T-helper 22 cell (primary cell): Measurements from ENCODE around the gene IL4I1.

Experiments
- DNase-seq: peaks from one replicate; pipeline ENCODE4 v3.0.0-alpha.2; 2020; ENCODE audit warnings: low read depth

Gene IL4I1

GRCh38 chr19:49877879-49878743 is 18.6 kb downstream of the IL4I1 start:
- DNase-seq: peak; percentile 98

GRCh38 chr19:49877020-49877878 is 19.4 kb downstream of the IL4I1 start, which contains the start of the genes AKT1S1 and TBC1D17:
Gene AKT1S1 (minus strand): TSS chr19:49877355. CDS start chr19:49873295, 4,060 bp downstream.
Gene TBC1D17 (plus strand): TSS chr19:49877702. CDS start chr19:49877724, 22 bp downstream.
- peak; percentile 99 for DNase-seq

- peak; percentile 95 for DNase-seq
Observed at GRCh38 chr19:49876422-49877019, 20.2 kb downstream of the IL4I1 start.

- peak; percentile 25 for DNase-seq
Observed at GRCh38 chr19:49875857-49876421, 20.7 kb downstream of the IL4I1 start.

- no peak for DNase-seq
Observed at GRCh38 chr19:49875177-49875576, 21.5 kb downstream of the IL4I1 start.

GRCh38 chr19:49874503-49875157 is 22.1 kb downstream of the IL4I1 start:
- no peak for DNase-seq

- DNase-seq: no peak
Observed at GRCh38 chr19:49873834-49874233, 22.9 kb downstream of the IL4I1 start.

GRCh38 chr19:49873129-49873521 is 23.6 kb downstream of the IL4I1 start:
- no peak for DNase-seq

GRCh38 chr19:49872245-49873128 is 24.2 kb downstream of the IL4I1 start:
- no peak for DNase-seq

- DNase-seq: no peak
Observed at GRCh38 chr19:49871349-49871985, 25.2 kb downstream of the IL4I1 start.

- DNase-seq: no peak
Observed at GRCh38 chr19:49870309-49870901, 26.3 kb downstream of the IL4I1 start.

- DNase-seq: peak; percentile 87
Observed at GRCh38 chr19:49869484-49870308, 27.0 kb downstream of the IL4I1 start.

- no peak for DNase-seq
Observed at GRCh38 chr19:49869009-49869483, 27.6 kb downstream of the IL4I1 start.

- peak; percentile 76 for DNase-seq
Observed at GRCh38 chr19:49866933-49867782, 29.5 kb downstream of the IL4I1 start, which contains the start of gene PNKP. Gene PNKP (minus strand): TSS chr19:49867576. CDS start chr19:49867204, 372 bp downstream.

GRCh38 chr19:49864890-49865289 is 31.8 kb downstream of the IL4I1 start:
- no peak for DNase-seq

- no peak for DNase-seq
Observed at GRCh38 chr19:49863935-49864320, 32.8 kb downstream of the IL4I1 start.

- no peak for DNase-seq
Observed at GRCh38 chr19:49863254-49863934, 33.3 kb downstream of the IL4I1 start.
